CD4-positive, alpha-beta T cell (primary cell): Measurements from ENCODE around the gene APEH. TPM values are rescaled to one million over a fixed set of nuclear protein-coding genes. Genes with fewer than 3 reads are reported as not detected.
A peak's percentile ranks its signal among the peaks of the same experiment; 100 is the strongest.

Experiments used
- ATAC-seq: fragments of 200-7000 bp; cut with Tn5 transposase; one replicate; pipeline ENCODE4 v1.10.0; 2022; ENCODE audit warnings: mild to moderate bottlenecking; ENCODE audit not compliant: poor library complexity
- CTCF ChIA-PET: fragments of 350-600 bp; sonication (Branson Sonifier 250); formaldehyde crosslinking; loops from one replicate; lab custom pipeline; 2021; ENCODE audit warnings: antibody characterized with exemption, inconsistent platforms; lab: Charles Lee
- POLR2A ChIA-PET: fragments of 350-600 bp; sonication (Branson Sonifier 250); formaldehyde crosslinking; loops from one replicate; lab custom pipeline; 2021; ENCODE audit warnings: antibody characterized with exemption, inconsistent platforms; lab: Charles Lee
- DNase-seq, 14 experiments: peaks; one replicate each; pipeline ENCODE4 v3.0.0-alpha.2; 2013 to 2020; ENCODE audit warnings: mixed read lengths in 2 of 14
- H3K27ac ChIP-seq, 2 donors: one replicate each; pipeline versions ENCODE4 v1.5.1 to v1.7.0; 2013; ENCODE audit warnings: low read length in 2 of 2, low read depth in 1 of 2, mild to moderate bottlenecking in 1 of 2
- H3K27me3 ChIP-seq, 2 experiments: 1 replicate in 1 of 2; 2 replicates in 1 of 2; pipeline versions ENCODE4 v1.6.1 to v1.7.0; 2013; ENCODE audit warnings: low read length in 2 of 2, control low read depth in 1 of 2, mild to moderate bottlenecking in 1 of 2, moderate library complexity in 1 of 2; ENCODE audit not compliant: insufficient read depth in 2 of 2, control insufficient read depth in 1 of 2
- H3K36me3 ChIP-seq: one replicate; pipeline ENCODE4 v1.6.1; 2013; ENCODE audit warnings: low read length, control low read depth; ENCODE audit not compliant: insufficient read depth
- H3K4me1 ChIP-seq: one replicate; pipeline ENCODE4 v1.6.1; 2013; ENCODE audit warnings: low read length, control low read depth; ENCODE audit not compliant: insufficient read depth
- H3K4me3 ChIP-seq: one replicate; pipeline ENCODE4 v1.5.1; 2013; ENCODE audit warnings: mild to moderate bottlenecking, low read length, moderate library complexity
- H3K9me3 ChIP-seq, 2 experiments: 1 replicate in 1 of 2; 2 replicates in 1 of 2; pipeline versions ENCODE4 v1.6.1 to v1.7.0; 2013; ENCODE audit warnings: low read length in 2 of 2, mild to moderate bottlenecking in 2 of 2, control low read depth in 1 of 2, moderate library complexity in 1 of 2; ENCODE audit not compliant: control insufficient read depth in 1 of 2, insufficient read depth in 1 of 2
- H3K27ac Mint-ChIP-seq: one replicate; pipeline ENCODE4 v1.8.0; 2020; ENCODE audit warnings: mixed read lengths
- H3K27me3 Mint-ChIP-seq: one replicate; pipeline ENCODE4 v1.8.0; 2021; ENCODE audit warnings: mixed read lengths
- H3K36me3 Mint-ChIP-seq: one replicate; pipeline ENCODE4 v1.8.0; 2021; ENCODE audit warnings: low read depth, mixed read lengths
- H3K4me1 Mint-ChIP-seq: one replicate; pipeline ENCODE4 v1.8.0; 2021; ENCODE audit warnings: low read depth, mixed read lengths
- H3K4me3 Mint-ChIP-seq: one replicate; pipeline ENCODE4 v1.8.0; 2020; ENCODE audit warnings: mild to moderate bottlenecking, mixed read lengths
- H3K9me3 Mint-ChIP-seq: one replicate; pipeline ENCODE4 v1.8.0; 2020; ENCODE audit warnings: mixed read lengths
- intact Hi-C, 2 experiments: fragments of 100-400 bp; cut with DNase I in 1 of 2; cut with micrococcal nuclease in 1 of 2; formaldehyde crosslinking; loops; one replicate each; pipeline versions ENCODE4 v1.15.1 to v1.9.0; 2023 to 2025; cut with DNase I, micrococcal nuclease
- total RNA-seq, 174 experiments: library from RNA in 2 of 174; stranded (reverse) in 2 of 174; gene quantifications; one replicate each; pipeline ENCODE4 v1.2.3 and lab custom pipeline; 2021 to 2026
- TF ChIP-seq, protein P1 (sequence below): fragments of 200-600 bp; IDR thresholded peaks from one replicate; pipeline ENCODE4 v1.8.0; 2022; ENCODE audit warnings: antibody characterized with exemption, mild to moderate bottlenecking

APEH gene
- total RNA-seq, 2 experiments from 2014 or later, result 44.3 to 45.5 TPM

DNA sequence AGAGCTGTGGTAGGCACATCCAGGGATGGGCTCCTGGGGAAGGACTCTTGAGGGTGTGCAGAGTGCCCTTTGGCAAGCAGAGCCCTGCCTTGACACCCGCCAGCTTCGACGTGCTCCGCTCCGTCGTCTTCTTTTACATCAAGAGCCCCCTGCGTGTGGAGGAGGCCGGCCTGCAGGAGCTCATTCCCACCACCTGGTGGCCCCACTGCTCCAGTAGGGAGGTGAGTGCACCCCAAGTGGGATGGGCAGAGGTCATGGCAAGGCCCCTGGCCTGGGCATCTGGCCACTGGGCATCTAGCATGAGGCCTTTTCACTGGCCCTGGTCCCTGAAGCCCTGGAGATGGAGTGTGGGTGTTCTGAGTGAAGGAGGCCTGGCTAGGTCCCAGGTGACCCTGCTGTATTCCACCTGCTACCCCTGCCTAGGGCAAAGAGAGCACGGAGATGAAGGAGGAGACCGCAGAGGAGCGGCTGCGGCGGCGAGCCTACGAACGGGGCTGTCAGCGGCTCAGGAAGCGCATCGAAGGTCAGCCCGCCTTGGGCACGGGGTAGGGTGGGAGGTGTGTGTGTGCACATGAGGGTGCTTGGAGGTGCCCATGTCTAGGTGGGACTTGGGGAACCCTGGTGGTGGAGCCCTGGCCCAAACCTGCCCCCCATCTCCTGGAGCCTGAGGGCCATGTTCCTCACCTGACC, 27.4 kb downstream of the APEH start:
- Mint-ChIP-seq H3K36me3 (peaks cover 31% of the 10 kb centered on the region), H3K4me3 (no peak overlapping the region)
- TF ChIP-seq, protein P1, sequence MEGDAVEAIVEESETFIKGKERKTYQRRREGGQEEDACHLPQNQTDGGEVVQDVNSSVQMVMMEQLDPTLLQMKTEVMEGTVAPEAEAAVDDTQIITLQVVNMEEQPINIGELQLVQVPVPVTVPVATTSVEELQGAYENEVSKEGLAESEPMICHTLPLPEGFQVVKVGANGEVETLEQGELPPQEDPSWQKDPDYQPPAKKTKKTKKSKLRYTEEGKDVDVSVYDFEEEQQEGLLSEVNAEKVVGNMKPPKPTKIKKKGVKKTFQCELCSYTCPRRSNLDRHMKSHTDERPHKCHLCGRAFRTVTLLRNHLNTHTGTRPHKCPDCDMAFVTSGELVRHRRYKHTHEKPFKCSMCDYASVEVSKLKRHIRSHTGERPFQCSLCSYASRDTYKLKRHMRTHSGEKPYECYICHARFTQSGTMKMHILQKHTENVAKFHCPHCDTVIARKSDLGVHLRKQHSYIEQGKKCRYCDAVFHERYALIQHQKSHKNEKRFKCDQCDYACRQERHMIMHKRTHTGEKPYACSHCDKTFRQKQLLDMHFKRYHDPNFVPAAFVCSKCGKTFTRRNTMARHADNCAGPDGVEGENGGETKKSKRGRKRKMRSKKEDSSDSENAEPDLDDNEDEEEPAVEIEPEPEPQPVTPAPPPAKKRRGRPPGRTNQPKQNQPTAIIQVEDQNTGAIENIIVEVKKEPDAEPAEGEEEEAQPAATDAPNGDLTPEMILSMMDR, result no peak

DNA sequence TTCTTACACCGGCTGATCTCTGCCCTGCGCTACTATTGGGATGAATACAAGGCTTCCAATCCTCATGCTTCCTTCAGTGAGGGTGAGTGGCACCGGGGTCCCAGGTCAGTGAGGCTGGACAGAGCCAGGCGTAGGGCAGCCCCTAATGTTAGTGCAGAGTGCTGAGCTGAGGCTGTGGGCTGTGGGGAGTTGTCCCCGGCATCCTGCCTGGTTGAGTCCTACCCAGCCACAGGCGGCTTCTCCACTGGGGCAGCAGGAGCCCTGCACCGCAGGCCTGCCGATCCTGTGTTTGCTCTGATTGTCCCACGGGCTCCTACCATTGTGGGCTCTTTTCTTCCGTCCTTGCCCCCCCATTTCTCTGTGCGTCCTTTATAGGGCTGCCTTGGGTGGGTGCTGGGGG, 28.5 kb downstream of the APEH start:
- peaks cover 34% of the 10 kb centered on the region for H3K36me3 Mint-ChIP-seq
- Histone ChIP-seq H3K27ac (no peak overlapping the region), H3K9me3 (no peaks in the 10 kb centered on the region), H3K4me3 (no peak overlapping the region), H3K27me3 (no peaks in the 10 kb centered on the region), H3K36me3 (peaks cover 53% of the 10 kb centered on the region), H3K4me1 (peaks cover 5% of the 10 kb centered on the region)
- ChIA-PET CTCF (interaction anchor here (1.5 to 1.6 kb wide), 2 partner anchors 137 to 163 kb away, joined by 4 to 5 read pairs; no protein-coding TSS in a partner anchor), POLR2A (no interaction called here)
- intact Hi-C loops, result loop anchor here (1.0 to 5.0 kb wide), 3 partner anchors 16 to 205 kb away; partner anchors contain the start of gene AMIGO3 (in 1 of the 2)
- peaks cover 6% of the 10 kb centered on the region for H3K4me1 Mint-ChIP-seq
- no peaks in the 10 kb centered on the region for H3K27me3 Mint-ChIP-seq
- TF ChIP-seq, protein P1, result no peak
- H3K4me3 Mint-ChIP-seq, result no peak overlapping the region
- no peak overlapping the region for H3K27ac Mint-ChIP-seq
- DNase-seq, result no peak
- ATAC-seq, result no peak
- no peaks in the 10 kb centered on the region for H3K9me3 Mint-ChIP-seq

More for the DNA sequence above, 27.4 kb downstream of the APEH start:
- Mint-ChIP-seq H3K27ac (no peak overlapping the region), H3K9me3 (no peaks in the 10 kb centered on the region), H3K27me3 (no peaks in the 10 kb centered on the region), H3K4me1 (peaks cover 6% of the 10 kb centered on the region)
- no peak for DNase-seq
- ChIA-PET POLR2A (no interaction called here), CTCF (no interaction called here)
- Histone ChIP-seq H3K4me1 (peaks cover 5% of the 10 kb centered on the region), H3K36me3 (peaks cover 58% of the 10 kb centered on the region), H3K27me3 (no peaks in the 10 kb centered on the region), H3K27ac (no peak overlapping the region), H3K9me3 (no peaks in the 10 kb centered on the region), H3K4me3 (no peak overlapping the region)
- ATAC-seq, result no peak
- intact Hi-C loops, result loop anchor here (2.0 to 5.0 kb wide), 2 partner anchors 17 to 206 kb away; partner anchors contain the start of gene AMIGO3 (in 1 of the 2)

DNA sequence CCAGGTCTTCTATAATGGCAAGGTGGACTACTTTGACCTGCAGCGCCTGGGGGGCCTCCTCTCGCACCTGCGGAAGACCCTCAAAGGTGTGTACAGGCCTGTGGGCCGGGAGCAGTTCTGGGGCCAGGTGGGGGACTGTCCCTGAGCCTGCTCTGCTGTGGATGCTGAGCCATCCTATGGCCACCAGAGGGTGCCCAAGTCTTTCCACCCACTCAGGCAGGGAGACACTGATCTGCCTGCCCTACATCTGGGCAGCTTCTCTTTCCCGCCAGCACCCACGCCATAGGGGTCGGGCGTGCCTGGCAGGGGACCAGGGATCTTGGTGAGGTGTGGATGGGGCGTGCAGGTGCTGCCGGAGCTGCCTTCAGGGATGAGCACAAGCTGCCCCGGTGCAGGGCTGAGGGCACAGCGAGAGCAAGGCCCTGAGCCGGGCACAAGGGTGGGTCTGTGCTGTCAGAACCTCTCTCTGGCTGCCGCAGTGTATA, 29.3 kb downstream of the APEH start:
- Histone ChIP-seq H3K4me3 (no peak overlapping the region), H3K4me1 (peaks cover 5% of the 10 kb centered on the region), H3K36me3 (peaks cover 46% of the 10 kb centered on the region), H3K9me3 (no peaks in the 10 kb centered on the region), H3K27ac (no peak overlapping the region), H3K27me3 (no peaks in the 10 kb centered on the region)
- ChIA-PET POLR2A (no interaction called here), CTCF (interaction anchor here (0.7 to 1.6 kb wide), 6 partner anchors 16 to 201 kb away, joined by 3 to 5 read pairs (median 4); partner anchors contain the start of genes AMIGO3 and MST1R)
- ATAC-seq (peak; percentile 100), DNase-seq (peak; percentile 46 to 85 (median 64))
- intact Hi-C loops, result loop anchor here (1.0 to 5.0 kb wide), 3 partner anchors 15 to 204 kb away; partner anchors contain the start of gene AMIGO3 (in 1 of the 2)
- Mint-ChIP-seq H3K27me3 (no peaks in the 10 kb centered on the region), H3K4me3 (no peak overlapping the region), H3K36me3 (peaks cover 27% of the 10 kb centered on the region), H3K27ac (no peak overlapping the region), H3K4me1 (peaks cover 6% of the 10 kb centered on the region), H3K9me3 (no peaks in the 10 kb centered on the region)
- TF ChIP-seq, protein P1, result peak; percentile 75
